HG03064 (cell line): Measurements from ENCODE around the gene DPP10.
"Not testable (repeated sequence)": the region's sequence is repeated elsewhere in the genome, so short reads cannot be mapped to it uniquely, and the experiment has no call there.

ENCODE experiments used
- ATAC-seq: cut with Tn5 transposase; IDR thresholded peaks from one replicate; pipeline ENCODE4 v1.9.1; 2021; ENCODE audit warnings: low read depth; ENCODE audit not compliant: unreplicated experiment

DPP10 gene

DNA sequence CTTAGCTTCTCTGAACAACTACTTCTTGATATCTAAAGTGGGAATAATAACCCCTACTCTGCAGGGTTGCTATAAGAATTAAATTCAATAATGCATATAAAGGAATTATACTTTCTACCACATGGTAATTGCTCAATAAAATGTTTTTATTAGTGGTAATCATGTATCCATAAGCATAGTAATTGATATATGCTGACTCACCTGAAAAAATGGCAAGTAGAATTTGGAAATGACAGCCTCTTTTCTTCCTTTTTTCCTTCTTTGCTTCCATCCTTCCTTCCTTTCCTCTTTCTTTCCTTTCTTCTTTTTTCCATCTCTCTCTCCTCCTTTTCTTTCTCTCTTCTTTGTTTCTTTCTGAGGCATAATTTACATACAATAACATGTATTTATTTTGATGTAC, 65.3 kb downstream of the DPP10 start:
- ATAC-seq = no peak

DNA sequence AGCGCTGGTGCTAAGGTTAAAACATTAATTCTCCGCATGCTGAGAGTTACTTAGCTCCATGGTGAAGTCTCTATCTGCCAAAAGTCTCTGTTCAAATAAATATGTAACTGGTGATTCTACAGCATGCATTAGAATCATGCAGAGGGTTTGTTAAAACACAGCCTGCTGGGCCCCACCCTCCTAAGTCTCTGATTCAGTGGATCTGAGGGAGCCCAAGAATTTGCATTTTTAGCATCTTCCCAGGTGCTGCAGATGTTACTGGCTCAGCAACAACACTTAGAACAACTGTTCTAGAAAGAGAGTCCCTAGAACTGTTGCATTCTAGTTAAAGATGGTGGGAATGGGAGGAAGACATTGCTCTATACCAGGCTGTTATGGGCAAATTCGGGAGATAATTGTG, 73.4 kb downstream of the DPP10 start:
- ATAC-seq = no peak

DNA sequence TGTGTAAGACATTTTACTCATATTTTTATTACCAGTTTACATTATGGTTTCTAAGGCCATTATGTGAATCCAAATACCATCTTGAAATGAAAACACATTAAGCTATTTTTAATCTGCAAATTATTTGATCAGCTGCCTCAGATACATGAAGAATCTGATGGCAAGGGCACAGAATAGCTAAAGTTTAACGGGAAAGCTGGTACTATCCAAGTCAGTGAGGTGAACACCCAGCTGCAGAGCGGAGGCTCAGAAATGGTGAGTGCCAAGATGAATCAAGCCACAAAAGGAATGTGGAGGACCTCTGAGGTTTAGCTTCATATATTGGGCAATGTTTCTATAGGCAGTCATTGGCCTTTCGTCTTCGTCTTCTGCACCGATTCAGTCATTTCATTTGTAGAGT, 75.1 kb downstream of the DPP10 start:
- no peak for ATAC-seq

DNA sequence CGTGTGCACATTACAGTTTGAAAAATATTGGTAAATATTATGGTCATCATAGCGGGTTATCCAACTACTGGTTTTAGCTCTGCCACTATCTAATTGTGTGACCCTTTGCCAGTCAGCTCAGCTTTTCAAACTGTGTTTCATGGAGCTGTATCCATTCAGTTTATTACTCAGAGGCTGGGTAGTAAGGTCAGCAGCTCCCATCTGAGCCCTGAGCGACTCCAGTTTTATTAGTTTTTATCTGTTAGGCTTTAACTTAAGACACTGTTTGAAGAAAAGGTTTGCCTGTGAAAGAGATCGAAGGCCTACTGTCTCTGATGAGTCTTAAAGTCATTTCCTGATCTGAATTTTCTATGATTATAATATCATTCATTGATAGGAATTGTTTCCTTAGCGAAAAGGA, 76.3 kb downstream of the DPP10 start:
- ATAC-seq = no peak

DNA sequence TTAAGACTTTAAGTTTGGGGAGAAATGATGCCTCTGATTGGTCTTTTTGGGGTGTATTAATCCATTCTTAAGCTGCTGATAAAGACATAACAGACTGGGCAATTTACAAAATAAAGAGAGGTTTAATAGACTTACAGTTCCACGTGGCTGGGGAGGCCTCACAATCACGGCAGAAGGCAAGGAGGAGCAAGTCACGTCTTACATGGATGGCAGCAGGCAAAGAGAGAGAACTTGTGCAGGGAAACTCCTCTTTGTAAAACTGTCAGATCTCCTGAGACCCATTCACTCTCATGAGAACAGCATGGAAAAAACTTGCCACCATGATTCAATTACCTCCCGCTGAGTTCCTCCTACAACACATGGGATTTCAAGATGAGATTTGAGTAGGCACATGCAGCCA, 80.2 kb downstream of the DPP10 start:
- not testable (repeated sequence) for ATAC-seq

DNA sequence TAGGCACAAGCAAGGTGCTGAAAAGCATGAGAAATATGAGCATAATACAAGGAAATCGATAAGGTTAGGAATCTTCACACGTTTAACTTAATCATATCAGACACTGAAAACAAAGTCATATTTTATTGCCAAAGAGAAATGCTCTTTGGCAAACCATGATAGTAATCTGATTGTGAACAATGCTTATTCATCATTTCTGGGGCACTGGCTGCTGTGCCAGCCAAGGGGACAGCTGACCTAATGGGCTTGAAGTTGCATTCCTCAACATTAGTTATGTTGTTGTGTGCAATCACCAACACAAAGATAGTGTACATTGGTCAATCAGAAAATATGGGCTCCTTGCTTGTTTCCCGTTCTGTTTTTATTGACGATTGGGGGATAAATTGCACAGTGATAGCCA, 83.5 kb downstream of the DPP10 start:
- no peak for ATAC-seq

DNA sequence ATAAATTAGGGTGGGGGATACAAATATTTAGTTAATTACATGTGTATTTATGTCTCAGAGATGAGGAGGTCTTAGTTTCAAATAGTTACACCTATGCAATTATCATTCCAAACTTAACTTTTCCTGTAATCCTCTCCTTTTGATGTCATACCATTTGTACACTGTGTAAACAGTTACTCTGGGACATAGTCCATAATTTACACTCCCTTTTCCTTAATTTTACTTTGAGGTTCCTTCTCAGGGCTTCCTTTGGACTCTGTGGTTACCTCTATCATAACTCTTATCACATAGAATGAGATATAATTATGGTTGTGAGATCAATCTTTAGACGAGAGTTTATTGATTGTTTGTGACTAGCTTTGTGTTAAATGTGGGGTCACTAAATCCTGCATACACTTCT, 84.4 kb downstream of the DPP10 start:
- ATAC-seq = no peak

DNA sequence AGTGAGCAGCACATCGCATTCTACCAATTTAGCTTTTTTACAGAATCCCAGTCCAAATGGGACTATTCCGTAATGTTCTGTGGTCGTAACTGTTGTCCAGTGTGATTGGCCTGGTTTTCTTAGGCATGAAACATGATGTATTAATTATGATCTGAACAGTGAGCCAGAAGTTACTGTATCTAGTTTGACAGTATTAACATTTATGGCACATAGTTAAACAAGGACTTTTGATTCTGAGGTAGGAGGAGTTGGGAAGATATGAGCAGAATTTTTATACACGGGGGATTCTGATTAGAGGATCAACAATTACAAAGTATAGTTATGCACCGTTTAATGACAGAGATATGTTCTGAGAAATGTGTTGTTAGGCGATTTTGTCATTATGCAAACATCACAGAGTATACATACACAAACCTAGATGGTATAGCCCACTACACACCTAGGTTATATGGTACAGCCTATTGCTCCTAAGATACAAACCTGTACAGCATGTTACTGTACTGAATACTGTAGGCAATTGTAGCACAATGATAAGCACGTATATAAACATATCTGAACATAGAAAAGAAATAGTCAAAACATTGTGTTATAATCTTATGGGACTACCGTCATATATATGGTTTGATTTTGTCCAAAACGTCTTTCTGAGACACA, 85.0 kb downstream of the DPP10 start:
- no peak for ATAC-seq

DNA sequence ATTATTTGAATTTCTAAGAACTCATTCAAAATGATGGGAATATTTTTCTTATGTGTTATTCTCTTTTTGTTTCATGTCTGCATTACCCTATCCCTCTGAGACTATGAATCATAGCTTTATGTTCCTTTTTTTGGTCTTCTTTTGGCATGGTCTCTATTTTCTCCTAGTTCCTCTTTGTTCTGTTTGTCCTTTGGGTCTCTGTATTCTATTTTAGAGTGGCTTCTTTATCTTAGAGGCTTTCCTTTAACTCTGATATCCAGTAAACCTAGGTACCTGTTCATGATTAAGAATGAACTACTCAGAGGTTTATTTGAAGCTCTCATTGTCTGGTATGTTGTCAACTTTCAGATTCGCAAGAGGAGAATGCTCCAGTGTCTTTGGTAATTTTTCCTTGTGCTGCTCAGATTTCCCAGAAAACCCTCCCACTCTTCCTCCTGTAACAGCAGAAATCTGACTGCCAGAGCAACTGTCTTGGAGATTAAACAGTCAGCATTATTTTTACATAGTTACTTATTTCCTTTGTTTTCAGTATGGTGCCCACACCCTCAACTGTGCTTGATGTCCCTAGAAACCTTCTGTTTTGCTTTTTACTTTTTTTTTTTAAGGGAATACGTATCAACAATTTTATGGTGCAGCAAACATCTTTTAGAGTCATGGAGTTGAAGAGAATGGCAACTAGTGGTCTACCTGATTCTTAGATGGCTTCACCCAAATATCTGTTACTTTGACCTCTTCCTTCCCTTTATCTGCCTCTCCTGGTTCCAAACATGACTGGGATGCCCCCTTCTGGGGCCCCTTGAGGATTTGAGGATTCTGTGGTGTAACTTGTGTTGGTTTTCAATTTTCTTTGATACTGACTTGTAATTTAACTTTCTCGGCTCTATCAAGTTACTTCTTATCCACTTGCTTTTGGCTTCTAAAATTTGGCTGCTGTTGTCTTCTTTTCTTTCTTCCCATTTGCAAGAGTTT, 92.0 kb downstream of the DPP10 start:
- ATAC-seq = no peak

DNA sequence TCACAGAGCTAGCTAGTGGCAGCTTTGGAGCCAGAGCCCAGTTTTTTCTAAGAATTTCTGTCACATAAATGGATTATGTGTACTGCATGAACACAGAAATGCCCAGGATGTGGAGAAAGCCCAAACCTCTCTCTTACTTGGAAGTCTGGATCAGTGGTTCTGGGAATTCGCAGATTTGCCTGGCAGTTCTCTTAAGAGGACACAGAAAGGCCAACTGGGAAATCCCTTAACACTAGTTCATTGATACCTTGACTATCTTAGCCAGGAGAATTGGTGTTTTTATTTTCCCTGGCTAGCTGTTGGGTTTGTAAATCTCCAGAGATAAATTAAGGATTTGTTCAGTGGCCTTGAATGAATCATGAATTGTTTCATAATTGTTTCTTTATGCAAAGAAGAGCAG, 95.3 kb downstream of the DPP10 start:
- no peak for ATAC-seq

DNA sequence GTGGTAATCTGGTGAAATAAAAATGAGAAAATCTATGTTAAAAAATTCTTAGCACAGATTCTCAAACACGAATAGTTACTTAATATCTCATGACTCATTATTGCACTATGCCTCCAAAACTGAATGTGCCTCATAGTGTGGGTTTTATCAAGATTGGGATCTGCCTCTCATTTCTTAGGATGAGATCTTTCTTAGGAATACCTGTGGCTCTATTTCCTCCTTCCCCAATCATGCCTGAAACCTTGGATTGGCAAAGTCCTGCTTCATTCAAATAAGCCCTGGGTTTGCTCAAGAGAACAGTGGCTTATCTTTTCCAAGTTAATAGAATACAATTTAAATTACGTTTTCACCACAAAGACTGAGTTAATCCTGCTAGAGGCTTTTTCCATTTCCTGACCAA, 100.3 kb downstream of the DPP10 start:
- no peak for ATAC-seq

DNA sequence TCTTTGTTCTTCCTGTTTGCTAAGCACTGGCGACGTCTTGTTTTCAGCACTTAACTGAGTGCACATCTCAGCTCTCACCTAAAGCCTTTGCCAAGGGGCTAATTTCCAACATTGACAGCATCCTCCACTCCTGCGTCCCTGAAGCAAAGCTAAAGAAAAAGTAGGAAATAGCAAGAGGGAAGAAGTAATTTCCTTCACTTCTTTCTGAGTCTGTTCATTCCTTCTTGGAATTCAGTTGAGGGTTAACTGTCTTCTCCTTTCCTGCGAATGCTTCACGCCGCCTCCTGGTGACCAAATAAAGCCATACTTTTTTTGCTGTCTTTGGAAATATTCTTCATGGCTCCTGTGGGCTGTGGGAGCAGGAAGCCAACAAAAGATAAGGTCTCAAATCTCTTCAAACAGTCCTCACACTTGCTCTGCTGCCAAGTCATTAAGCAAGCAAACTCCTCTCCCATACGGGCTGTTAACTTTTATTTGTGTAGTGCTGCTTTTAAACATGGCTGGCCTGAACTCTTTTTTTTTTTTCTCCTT, 100.9 kb downstream of the DPP10 start:
- no peak for ATAC-seq

DNA sequence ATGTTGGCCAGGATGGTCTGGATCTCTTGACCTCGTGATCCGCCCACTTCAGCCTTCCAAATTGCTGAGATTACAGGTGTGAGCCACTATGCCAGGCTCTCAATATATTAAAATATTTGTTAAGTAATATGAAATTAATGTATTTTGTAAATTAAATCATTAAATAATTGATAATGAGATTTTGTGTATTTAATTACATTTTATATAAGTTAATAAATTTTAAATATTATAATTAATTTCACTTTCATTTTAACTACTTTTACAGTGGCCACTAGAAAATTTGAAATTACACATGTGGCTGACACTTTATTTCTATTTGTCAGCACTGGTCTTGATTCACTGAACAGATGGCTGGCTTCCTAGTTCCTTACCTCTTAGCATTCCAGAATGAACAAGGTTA, 102.6 kb downstream of the DPP10 start:
- no peak for ATAC-seq

DNA sequence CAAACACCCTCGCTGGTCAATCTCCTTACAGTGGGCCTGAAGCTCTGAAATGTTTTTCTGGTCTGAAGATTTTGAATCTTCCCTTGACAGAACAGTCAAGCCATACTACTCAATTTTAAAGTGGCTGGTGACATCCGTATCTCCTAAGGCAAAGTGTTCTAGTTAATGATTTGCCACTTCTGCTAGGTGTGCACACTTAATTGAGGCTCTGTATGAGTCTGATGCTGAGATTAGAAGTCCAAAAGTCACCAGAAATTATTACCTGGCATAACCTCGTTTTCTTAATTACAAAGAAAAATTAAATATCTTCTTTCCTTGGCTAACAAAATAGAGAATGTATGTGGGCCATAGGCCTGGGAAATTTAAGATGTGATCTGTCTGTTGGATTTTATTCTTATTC, 104.1 kb downstream of the DPP10 start:
- ATAC-seq = no peak

DNA sequence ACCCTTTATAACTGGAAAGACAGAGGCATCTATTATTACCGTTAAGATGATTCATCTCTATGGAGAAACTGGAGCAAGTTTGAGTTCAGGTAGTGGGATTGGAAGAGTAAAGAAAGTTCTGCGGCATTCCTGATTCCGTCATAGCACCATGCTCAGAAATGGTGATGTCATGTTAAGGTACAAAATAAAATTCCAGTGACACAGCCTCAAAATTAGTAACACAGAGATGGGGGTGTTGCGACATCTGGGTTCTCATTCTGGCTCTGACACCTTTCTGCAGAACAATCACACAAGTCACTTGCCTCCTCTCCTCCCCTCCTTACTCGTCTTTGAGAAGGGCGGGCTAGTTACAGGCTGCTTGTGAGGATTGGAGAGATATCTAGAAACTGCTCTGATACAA, 105.7 kb downstream of the DPP10 start:
- ATAC-seq = no peak

DNA sequence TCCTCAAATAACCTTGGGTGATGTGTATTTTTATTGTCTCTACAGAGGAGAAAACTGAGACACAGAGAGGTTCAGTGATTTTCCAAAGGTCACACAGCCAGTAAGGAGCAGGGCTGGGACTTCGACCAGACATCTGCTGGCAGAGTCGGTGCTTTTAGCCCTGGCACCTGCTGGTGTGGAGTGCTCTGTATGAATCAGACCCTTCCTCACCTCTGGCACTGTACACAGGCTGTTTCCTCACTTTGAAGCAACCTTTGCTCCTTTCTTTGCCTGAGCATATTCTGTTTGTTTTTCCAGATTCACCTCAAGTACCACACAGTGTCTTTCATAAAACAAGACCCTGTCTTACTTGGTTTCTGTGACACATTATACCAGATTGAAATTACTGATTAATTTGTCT, 107.9 kb downstream of the DPP10 start:
- ATAC-seq = no peak

DNA sequence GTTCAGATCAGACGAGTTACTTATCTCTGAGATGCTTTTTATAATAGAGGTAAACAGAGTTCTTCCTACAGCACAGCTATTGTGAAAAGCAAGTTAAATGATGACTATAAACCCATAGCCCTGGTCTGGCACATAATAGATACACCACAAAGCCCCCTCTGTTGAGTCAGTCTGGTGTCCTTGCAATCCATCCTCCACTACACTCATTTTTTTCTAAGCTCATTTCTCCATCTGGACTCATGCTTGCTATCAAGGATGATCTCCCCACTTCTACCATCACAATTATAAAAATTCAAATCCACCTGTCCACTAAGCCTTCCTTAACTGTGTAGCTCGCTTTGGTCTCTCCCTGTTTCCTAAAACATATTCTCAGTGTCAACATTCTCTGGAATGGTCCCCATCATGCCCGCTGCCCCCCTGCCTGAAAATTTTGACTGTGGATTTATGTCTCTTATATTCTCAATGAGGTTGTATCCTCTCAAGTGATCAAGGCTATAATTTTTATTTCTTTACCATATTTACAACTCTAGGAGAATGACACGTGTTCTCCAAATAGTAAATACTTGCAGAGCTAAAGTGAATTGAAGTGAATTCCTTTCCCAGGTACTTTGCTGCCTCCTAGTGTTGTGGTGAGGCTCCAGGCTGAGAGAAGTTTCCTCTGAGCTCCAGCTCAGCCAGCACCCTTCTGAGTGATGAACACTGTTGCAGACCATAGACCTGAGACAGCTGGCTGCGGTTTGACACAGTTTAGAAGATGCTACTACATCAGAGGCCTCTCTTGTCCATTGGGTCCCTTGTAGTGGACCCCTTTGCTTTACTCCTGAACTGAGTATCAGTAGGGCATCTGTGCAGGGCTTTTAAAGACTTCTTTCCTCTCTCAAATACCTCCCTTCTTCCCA, 108.7 kb downstream of the DPP10 start:
- ATAC-seq = no peak

DNA sequence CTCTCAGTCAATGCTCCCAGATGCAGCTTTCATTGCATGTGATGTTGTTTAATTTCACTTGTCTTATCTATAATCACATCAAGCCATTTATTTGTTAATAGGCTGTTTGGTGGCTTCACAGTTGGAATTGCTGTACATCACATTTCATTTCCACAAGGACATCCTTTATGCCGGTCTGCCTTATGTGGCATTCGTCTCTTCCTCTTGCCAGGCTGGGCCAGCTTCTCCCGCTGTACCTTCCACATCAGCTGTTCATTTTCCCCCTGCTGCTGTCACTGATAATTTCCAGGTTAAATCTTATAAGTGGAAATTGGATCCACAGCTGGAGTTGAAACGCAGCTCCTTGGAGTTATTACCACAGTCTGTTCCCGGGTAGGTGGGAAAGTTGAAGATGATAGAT, 110.6 kb downstream of the DPP10 start:
- no peak for ATAC-seq

DNA sequence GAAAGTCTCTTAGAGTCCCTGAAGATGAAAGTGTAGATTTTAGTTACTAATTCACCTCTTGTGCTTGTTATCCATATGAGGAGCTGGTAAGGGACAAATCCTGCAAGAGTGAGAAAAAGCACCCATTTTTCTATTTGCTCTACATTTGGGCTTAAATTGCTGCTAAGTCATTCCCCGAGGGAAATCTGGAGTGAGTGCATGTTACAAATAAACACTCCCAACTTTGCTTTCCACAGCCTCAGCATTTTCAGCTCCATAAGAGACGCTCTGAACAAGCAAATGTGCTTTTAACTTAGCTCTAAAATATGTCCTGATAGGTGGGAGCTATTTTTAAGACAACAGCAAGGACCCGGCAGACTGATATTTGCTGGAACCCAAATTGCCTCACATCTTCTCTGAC, 126.7 kb downstream of the DPP10 start:
- no peak for ATAC-seq

DNA sequence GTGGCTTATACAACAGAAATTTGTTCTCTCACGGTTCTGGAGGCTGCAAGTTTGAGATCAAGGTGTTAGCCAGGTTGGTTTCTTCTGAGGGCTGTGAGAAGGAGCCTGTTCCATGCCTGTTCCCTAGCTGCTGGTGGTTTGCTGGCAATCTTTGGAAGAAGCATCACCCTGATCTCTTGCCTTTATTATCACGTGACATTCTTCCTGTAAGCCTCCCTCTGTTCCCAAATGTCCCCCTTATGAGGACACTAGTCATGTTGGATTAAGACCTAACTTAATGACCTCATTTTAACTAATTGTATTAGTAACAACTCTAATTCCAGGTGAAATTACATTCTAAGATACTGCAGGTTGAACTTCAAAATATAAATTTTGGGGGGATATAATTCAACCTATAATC, 135.2 kb downstream of the DPP10 start:
- no peak for ATAC-seq

DNA sequence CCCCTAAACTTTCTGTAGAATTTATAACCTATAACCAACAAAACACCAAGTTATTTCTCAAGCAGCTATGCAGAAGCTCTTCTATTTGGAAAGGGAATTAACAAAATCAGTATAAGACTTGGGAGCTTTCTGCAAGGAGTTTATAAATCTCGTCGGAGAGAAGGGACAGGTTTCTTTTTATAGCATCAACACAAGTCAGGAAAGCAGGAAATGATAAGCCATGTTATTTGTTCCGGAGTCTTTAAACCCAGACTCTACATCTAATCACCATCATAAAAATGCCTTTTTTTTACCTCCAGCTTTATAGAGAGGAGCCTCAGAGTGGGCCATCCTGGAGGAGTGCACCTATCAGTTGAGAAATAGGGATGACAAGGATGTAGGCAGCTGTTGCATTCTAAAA, 137.1 kb downstream of the DPP10 start:
- ATAC-seq = no peak
